ENCODE data around the gene GNB1L. TPM values are rescaled to one million over a fixed set of nuclear protein-coding genes. Genes with fewer than 3 reads are reported as not detected.

The GNB1L gene
- total RNA-seq, 1 donor from 2014 or later: 9.9 TPM

GRCh38 chr22:19891317-19892256 is 36.9 kb upstream of the GNB1L start:
- Mint-ChIP-seq H3K36me3 (peaks cover 2% of the 10 kb centered on the region), H3K4me3 (peak overlapping the region; percentile 10), H3K27ac (peak overlapping the region; percentile 34), H3K4me1 (peaks cover 23% of the 10 kb centered on the region), H3K27me3 (ENCODE audit: low read depth) (peaks cover 2% of the 10 kb centered on the region), H3K9me3 (no peaks in the 10 kb centered on the region)
- TF ChIP-seq CTCF (IDR thresholded peaks at IDR 0.05; ENCODE audit: unreplicated experiment): no peak
- DNase-seq (ENCODE audit: low spot score in 2 of 2, unreplicated experiment in 2 of 2): no peak

- DNase-seq (ENCODE audit: low spot score in 2 of 2, unreplicated experiment in 2 of 2): no peak
- no peak for TF ChIP-seq CTCF (IDR thresholded peaks at IDR 0.05; ENCODE audit: unreplicated experiment)
- Mint-ChIP-seq H3K4me3 (no peak overlapping the region), H3K27ac (no peak overlapping the region), H3K9me3 (no peaks in the 10 kb centered on the region), H3K36me3 (peaks cover 2% of the 10 kb centered on the region), H3K4me1 (peaks cover 23% of the 10 kb centered on the region), H3K27me3 (ENCODE audit: low read depth) (peaks cover 2% of the 10 kb centered on the region)
Observed at GRCh38 chr22:19890502-19891316, 36.0 kb upstream of the GNB1L start.

GRCh38 chr22:19889951-19890350 is 35.3 kb upstream of the GNB1L start:
- H3K9me3 Mint-ChIP-seq: no peaks in the 10 kb centered on the region
- no peak for DNase-seq (ENCODE audit: low spot score in 2 of 2, unreplicated experiment in 2 of 2)
- H3K36me3 Mint-ChIP-seq: peaks cover 2% of the 10 kb centered on the region
- H3K27me3 Mint-ChIP-seq (ENCODE audit: low read depth): peaks cover 2% of the 10 kb centered on the region
- H3K4me1 Mint-ChIP-seq: peaks cover 23% of the 10 kb centered on the region
- H3K4me3 Mint-ChIP-seq: no peak overlapping the region
- H3K27ac Mint-ChIP-seq: no peak overlapping the region
- no peak for TF ChIP-seq CTCF (IDR thresholded peaks at IDR 0.05; ENCODE audit: unreplicated experiment)

- H3K4me3 Mint-ChIP-seq: no peak overlapping the region
- H3K27ac Mint-ChIP-seq: no peak overlapping the region
- peaks cover 23% of the 10 kb centered on the region for H3K4me1 Mint-ChIP-seq
- H3K27me3 Mint-ChIP-seq (ENCODE audit: low read depth): peaks cover 2% of the 10 kb centered on the region
- H3K36me3 Mint-ChIP-seq: no peaks in the 10 kb centered on the region
- DNase-seq (ENCODE audit: low spot score in 2 of 2, unreplicated experiment in 2 of 2): no peak
- TF ChIP-seq CTCF (IDR thresholded peaks at IDR 0.05; ENCODE audit: unreplicated experiment): no peak
- no peaks in the 10 kb centered on the region for H3K9me3 Mint-ChIP-seq
Observed at GRCh38 chr22:19888131-19888746, 33.6 kb upstream of the GNB1L start.

GRCh38 chr22:19887256-19887985 is 32.7 kb upstream of the GNB1L start:
- Mint-ChIP-seq H3K9me3 (no peaks in the 10 kb centered on the region), H3K36me3 (no peaks in the 10 kb centered on the region), H3K27ac (no peak overlapping the region), H3K4me3 (no peak overlapping the region), H3K4me1 (peaks cover 16% of the 10 kb centered on the region), H3K27me3 (ENCODE audit: low read depth) (peaks cover 2% of the 10 kb centered on the region)
- TF ChIP-seq CTCF (IDR thresholded peaks at IDR 0.05; ENCODE audit: unreplicated experiment): no peak
- no peak for DNase-seq (ENCODE audit: low spot score in 2 of 2, unreplicated experiment in 2 of 2)

All from mesothelial cell of epicardium (in vitro differentiated cells).